SK-N-SH treated with all-trans-retinoic acid at 6 μM for 48 hours (cell line): ENCODE data around the gene LRRC8E.

Source experiments
- ATAC-seq: fragments of 200-7000 bp; cut with Tn5 transposase; 3 replicates; pipeline ENCODE4 v1.9.1; 2020; ENCODE audit warnings: mild to moderate bottlenecking, moderate library complexity
- ARNTL ChIP-seq: fragments of 450-650 bp; formaldehyde crosslinking; IDR thresholded peaks from 2 replicates; pipeline ENCODE4 v1.5.0; 2020; ENCODE audit warnings: low read depth, mild to moderate bottlenecking, moderate library complexity, borderline replicate concordance
- BACH2 ChIP-seq: fragments of 250-450 bp; sonication (Bioruptor Pico); IDR thresholded peaks from 2 replicates; pipeline ENCODE4 v1.9.0; 2021; ENCODE audit warnings: mild to moderate bottlenecking, borderline replicate concordance
- CSDC2 ChIP-seq: fragments of 250-450 bp; sonication (Bioruptor Pico); IDR thresholded peaks from 2 replicates; pipeline ENCODE4 v1.5.0; 2020; ENCODE audit warnings: mild to moderate bottlenecking, moderate library complexity
- GLIS3 ChIP-seq: fragments of 250-450 bp; sonication (Bioruptor Pico); IDR thresholded peaks from 2 replicates; pipeline ENCODE4 v1.5.0; 2020; ENCODE audit warnings: mild to moderate bottlenecking, moderate library complexity
- ISL1 ChIP-seq: fragments of 250-450 bp; sonication (Bioruptor Pico); IDR thresholded peaks from 2 replicates; pipeline ENCODE4 v2.1.2; 2022; ENCODE audit warnings: mild to moderate bottlenecking, moderate library complexity
- OSR1 ChIP-seq: fragments of 250-450 bp; sonication (Bioruptor Pico); IDR thresholded peaks from 2 replicates; pipeline ENCODE4 v1.8.0; 2022; ENCODE audit warnings: moderate library complexity, mild to moderate bottlenecking, inconsistent platforms
- PPARA ChIP-seq: fragments of 250-450 bp; sonication (Bioruptor Pico); IDR thresholded peaks from 2 replicates; pipeline ENCODE4 v1.5.0; 2020; ENCODE audit warnings: mild to moderate bottlenecking, borderline replicate concordance
- RARB ChIP-seq: fragments of 250-450 bp; sonication (Bioruptor Pico); IDR thresholded peaks from 2 replicates; pipeline ENCODE4 v1.8.0; 2021; ENCODE audit warnings: mild to moderate bottlenecking, moderate library complexity
- SNAI2 ChIP-seq: fragments of 250-450 bp; sonication (Bioruptor Pico); IDR thresholded peaks from 2 replicates; pipeline ENCODE4 v1.5.0; 2020; ENCODE audit warnings: mild to moderate bottlenecking, moderate library complexity
- TCF4 ChIP-seq: fragments of 250-450 bp; sonication (Bioruptor Pico); IDR thresholded peaks from 2 replicates; pipeline ENCODE4 v1.8.0; 2021; ENCODE audit warnings: mild to moderate bottlenecking, moderate library complexity, borderline replicate concordance
- TOX ChIP-seq: fragments of 250-450 bp; sonication (Bioruptor Pico); IDR thresholded peaks from 2 replicates; pipeline ENCODE4 v1.8.0; 2021; ENCODE audit warnings: mild to moderate bottlenecking, moderate library complexity, borderline replicate concordance
- ZC3H10 ChIP-seq: fragments of 250-450 bp; sonication (Bioruptor Pico); IDR thresholded peaks from 2 replicates; pipeline ENCODE4 v1.5.1; 2021; ENCODE audit warnings: mild to moderate bottlenecking, moderate library complexity
- ZFP3 ChIP-seq: fragments of 250-450 bp; sonication (Bioruptor Pico); IDR thresholded peaks from 2 replicates; pipeline ENCODE4 v1.5.0; 2020; ENCODE audit warnings: mild to moderate bottlenecking, moderate library complexity
- ZFP30 ChIP-seq: fragments of 450-650 bp; formaldehyde crosslinking; IDR thresholded peaks from 2 replicates; pipeline ENCODE4 v1.5.0; 2022; ENCODE audit warnings: mild to moderate bottlenecking, moderate library complexity
- ZNF565 ChIP-seq: fragments of 450-650 bp; formaldehyde crosslinking; conservative IDR thresholded peaks from 2 replicates; pipeline ENCODE4 v1.5.0; 2020; ENCODE audit warnings: low read depth, mild to moderate bottlenecking, moderate library complexity
- ZNF70 ChIP-seq: fragments of 450-650 bp; formaldehyde crosslinking; IDR thresholded peaks from 2 replicates; pipeline ENCODE4 v1.5.0; 2020; ENCODE audit warnings: mild to moderate bottlenecking, moderate library complexity
- ZNF8 ChIP-seq: fragments of 450-650 bp; formaldehyde crosslinking; IDR thresholded peaks from 2 replicates; pipeline ENCODE4 v1.5.0; 2020; ENCODE audit warnings: mild to moderate bottlenecking, moderate library complexity
- TF ChIP-seq, protein P1 (sequence below): fragments of 250-450 bp; sonication (Bioruptor Pico); IDR thresholded peaks from 2 replicates; pipeline ENCODE4 v1.5.1; 2021; ENCODE audit warnings: mild to moderate bottlenecking, moderate library complexity
- TF ChIP-seq, protein P2 (sequence below): fragments of 250-450 bp; sonication (Bioruptor Pico); IDR thresholded peaks from 2 replicates; pipeline ENCODE4 v1.8.0; 2021; ENCODE audit warnings: low read depth, mild to moderate bottlenecking, moderate library complexity, borderline replicate concordance
- TF ChIP-seq, protein P3 (sequence below): fragments of 250-450 bp; sonication (Bioruptor Pico); IDR thresholded peaks from 2 replicates; pipeline ENCODE4 v1.8.0; 2020; ENCODE audit warnings: mild to moderate bottlenecking, moderate library complexity, borderline replicate concordance
- TF ChIP-seq, protein P4 (sequence below): fragments of 250-450 bp; sonication (Bioruptor Pico); IDR thresholded peaks from 2 replicates; pipeline ENCODE4 v1.5.1; 2020; ENCODE audit warnings: low read depth, mild to moderate bottlenecking, moderate library complexity
- TF ChIP-seq, protein P5 (sequence below): fragments of 250-450 bp; sonication (Bioruptor Pico); IDR thresholded peaks from 2 replicates; pipeline ENCODE4 v1.5.0; 2020; ENCODE audit warnings: mild to moderate bottlenecking, moderate library complexity

The LRRC8E gene

DNA sequence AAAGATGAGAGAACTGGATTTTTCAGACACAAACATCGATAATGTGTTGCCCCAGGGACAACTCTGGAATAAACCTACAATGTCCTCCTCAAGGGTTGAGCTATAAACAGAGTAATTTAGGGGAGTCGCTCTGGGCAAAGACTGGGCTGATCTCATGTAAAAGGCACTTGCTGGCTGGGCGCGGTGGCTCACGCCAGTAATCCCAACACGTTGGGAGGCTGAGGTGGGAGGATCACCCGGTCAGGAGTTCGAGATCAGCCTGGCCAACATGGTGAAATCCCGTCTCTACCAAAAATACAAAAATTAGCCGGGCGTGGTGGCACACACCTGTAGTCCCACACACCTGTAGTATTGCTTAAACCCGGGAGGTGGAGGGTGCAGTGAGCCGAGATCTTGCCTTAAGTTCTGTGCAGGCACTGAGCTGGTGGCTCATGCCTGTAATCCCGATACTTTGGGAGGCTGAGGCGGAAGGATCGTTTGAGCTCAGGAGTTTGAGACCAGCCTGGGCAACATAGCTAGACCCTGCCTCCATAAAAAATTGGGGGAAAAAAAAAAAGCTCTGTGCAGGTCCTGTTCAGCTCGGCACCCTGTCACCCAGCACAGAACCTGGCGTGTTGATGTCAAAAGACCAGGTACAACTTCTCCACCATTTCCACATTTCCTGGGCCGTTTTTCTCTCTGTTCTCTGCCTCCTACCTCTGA is 53.7 kb downstream of the LRRC8E start:
- ATAC-seq = no peak

DNA sequence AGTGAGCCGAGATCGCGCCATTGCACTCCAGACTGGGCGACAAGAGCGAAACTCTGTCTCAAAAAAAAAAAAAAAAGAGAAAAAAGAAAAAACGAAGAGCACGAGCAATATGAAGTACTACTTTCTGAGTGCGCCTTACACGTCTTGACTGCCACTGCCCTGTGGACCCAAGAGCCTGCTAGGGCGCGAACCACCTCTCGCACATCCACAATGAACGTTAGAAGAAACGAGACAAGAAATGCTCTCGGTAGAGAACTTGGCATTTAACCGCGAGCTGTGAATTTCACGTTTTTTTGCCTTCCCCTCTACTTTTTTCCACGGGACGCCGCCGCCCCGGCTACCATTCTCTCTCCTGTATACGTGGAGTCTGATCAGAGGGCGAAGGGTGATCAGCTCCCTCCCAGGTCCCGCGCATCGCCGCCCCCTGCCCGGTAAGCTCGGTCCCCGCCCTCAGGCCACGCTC is 54.7 kb downstream of the LRRC8E start:
- no peak for TF ChIP-seq SNAI2
- TF ChIP-seq ZFP3 = no peak
- TF ChIP-seq PPARA = no peak
- TF ChIP-seq RARB = no peak
- TF ChIP-seq CSDC2 = no peak
- TF ChIP-seq GLIS3 (CRISPR knock-in tag) = no peak

More for the DNA sequence above, 53.7 kb downstream of the LRRC8E start:
- TF ChIP-seq, protein P1, sequence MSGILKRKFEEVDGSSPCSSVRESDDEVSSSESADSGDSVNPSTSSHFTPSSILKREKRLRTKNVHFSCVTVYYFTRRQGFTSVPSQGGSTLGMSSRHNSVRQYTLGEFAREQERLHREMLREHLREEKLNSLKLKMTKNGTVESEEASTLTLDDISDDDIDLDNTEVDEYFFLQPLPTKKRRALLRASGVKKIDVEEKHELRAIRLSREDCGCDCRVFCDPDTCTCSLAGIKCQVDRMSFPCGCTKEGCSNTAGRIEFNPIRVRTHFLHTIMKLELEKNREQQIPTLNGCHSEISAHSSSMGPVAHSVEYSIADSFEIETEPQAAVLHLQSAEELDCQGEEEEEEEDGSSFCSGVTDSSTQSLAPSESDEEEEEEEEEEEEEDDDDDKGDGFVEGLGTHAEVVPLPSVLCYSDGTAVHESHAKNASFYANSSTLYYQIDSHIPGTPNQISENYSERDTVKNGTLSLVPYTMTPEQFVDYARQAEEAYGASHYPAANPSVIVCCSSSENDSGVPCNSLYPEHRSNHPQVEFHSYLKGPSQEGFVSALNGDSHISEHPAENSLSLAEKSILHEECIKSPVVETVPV (CRISPR knock-in tag) = no peak
- TF ChIP-seq ZFP30 (CRISPR knock-in tag) (no peak), GLIS3 (CRISPR knock-in tag) (no peak), ARNTL (no peak), ZFP3 (no peak), ZNF70 (no peak), CSDC2 (no peak), OSR1 (CRISPR knock-in tag) (no peak), ISL1 (CRISPR knock-in tag) (no peak), ZC3H10 (CRISPR knock-in tag) (no peak), SNAI2 (no peak), ZNF8 (CRISPR knock-in tag) (no peak), PPARA (no peak), TOX (CRISPR knock-in tag) (no peak)
- TF ChIP-seq, protein P2, sequence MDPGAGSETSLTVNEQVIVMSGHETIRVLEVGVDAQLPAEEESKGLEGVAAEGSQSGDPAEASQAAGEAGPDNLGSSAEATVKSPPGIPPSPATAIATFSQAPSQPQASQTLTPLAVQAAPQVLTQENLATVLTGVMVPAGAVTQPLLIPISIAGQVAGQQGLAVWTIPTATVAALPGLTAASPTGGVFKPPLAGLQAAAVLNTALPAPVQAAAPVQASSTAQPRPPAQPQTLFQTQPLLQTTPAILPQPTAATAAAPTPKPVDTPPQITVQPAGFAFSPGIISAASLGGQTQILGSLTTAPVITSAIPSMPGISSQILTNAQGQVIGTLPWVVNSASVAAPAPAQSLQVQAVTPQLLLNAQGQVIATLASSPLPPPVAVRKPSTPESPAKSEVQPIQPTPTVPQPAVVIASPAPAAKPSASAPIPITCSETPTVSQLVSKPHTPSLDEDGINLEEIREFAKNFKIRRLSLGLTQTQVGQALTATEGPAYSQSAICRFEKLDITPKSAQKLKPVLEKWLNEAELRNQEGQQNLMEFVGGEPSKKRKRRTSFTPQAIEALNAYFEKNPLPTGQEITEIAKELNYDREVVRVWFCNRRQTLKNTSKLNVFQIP (CRISPR knock-in tag) = no peak
- TF ChIP-seq, protein P3, sequence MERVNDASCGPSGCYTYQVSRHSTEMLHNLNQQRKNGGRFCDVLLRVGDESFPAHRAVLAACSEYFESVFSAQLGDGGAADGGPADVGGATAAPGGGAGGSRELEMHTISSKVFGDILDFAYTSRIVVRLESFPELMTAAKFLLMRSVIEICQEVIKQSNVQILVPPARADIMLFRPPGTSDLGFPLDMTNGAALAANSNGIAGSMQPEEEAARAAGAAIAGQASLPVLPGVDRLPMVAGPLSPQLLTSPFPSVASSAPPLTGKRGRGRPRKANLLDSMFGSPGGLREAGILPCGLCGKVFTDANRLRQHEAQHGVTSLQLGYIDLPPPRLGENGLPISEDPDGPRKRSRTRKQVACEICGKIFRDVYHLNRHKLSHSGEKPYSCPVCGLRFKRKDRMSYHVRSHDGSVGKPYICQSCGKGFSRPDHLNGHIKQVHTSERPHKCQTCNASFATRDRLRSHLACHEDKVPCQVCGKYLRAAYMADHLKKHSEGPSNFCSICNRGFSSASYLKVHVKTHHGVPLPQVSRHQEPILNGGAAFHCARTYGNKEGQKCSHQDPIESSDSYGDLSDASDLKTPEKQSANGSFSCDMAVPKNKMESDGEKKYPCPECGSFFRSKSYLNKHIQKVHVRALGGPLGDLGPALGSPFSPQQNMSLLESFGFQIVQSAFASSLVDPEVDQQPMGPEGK = no peak
- TF ChIP-seq, protein P4, sequence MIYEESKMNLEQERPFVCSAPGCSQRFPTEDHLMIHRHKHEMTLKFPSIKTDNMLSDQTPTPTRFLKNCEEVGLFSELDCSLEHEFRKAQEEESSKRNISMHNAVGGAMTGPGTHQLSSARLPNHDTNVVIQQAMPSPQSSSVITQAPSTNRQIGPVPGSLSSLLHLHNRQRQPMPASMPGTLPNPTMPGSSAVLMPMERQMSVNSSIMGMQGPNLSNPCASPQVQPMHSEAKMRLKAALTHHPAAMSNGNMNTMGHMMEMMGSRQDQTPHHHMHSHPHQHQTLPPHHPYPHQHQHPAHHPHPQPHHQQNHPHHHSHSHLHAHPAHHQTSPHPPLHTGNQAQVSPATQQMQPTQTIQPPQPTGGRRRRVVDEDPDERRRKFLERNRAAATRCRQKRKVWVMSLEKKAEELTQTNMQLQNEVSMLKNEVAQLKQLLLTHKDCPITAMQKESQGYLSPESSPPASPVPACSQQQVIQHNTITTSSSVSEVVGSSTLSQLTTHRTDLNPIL = no peak
- TF ChIP-seq, all 23 proteins: peak for 0

DNA sequence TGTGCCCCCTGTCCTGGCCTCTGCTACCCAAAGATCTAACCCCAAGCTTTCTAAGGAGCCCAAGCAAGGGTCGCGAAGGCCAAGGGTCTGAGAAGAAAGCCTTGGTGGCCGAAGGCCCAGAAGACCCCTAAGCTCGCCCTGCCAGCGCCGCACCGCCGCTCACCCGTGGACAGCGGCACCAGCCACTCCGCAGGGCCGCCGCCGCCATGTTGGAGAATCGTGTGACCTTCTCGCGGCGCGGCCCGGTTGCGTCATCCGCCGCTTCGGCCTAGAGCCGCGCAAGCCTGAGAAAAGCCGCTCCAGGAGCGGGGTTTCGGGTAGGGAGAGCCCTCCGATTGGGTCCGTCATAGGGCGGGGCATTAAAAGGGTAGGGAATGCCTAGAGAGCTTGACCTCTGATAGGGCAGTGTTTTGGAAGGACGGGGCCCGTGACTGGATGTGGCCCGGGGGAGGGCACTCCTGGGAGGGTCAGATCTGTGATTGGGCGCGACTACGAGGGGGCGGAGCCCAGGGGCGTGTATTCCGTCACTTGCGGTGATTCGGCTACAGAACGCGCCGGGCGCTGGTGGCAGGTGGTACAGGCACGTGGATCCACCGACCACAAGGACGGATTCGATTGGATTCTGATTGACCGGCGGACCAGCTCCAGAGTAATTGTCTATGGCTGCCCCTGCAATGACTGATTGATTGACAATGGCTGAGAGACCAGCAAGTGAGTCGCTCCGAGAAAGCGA is 55.3 kb downstream of the LRRC8E start, which contains the start of gene TIMM44:
TSS of gene TIMM44 (minus strand) at position 223 of the 733 bp plus-strand sequence. CDS start at position 208, 15 bp downstream.
- TF ChIP-seq ZC3H10 (CRISPR knock-in tag) (no peak), ARNTL (no peak), BACH2 (CRISPR knock-in tag) (no peak), TCF4 (CRISPR knock-in tag) (no peak), ZFP30 (CRISPR knock-in tag) (no peak), PPARA (no peak), ZNF565 (CRISPR knock-in tag) (no peak), RARB (no peak), SNAI2 (no peak), ISL1 (CRISPR knock-in tag) (no peak), CSDC2 (no peak)
- TF ChIP-seq, protein P4 = no peak
- TF ChIP-seq, protein P5, sequence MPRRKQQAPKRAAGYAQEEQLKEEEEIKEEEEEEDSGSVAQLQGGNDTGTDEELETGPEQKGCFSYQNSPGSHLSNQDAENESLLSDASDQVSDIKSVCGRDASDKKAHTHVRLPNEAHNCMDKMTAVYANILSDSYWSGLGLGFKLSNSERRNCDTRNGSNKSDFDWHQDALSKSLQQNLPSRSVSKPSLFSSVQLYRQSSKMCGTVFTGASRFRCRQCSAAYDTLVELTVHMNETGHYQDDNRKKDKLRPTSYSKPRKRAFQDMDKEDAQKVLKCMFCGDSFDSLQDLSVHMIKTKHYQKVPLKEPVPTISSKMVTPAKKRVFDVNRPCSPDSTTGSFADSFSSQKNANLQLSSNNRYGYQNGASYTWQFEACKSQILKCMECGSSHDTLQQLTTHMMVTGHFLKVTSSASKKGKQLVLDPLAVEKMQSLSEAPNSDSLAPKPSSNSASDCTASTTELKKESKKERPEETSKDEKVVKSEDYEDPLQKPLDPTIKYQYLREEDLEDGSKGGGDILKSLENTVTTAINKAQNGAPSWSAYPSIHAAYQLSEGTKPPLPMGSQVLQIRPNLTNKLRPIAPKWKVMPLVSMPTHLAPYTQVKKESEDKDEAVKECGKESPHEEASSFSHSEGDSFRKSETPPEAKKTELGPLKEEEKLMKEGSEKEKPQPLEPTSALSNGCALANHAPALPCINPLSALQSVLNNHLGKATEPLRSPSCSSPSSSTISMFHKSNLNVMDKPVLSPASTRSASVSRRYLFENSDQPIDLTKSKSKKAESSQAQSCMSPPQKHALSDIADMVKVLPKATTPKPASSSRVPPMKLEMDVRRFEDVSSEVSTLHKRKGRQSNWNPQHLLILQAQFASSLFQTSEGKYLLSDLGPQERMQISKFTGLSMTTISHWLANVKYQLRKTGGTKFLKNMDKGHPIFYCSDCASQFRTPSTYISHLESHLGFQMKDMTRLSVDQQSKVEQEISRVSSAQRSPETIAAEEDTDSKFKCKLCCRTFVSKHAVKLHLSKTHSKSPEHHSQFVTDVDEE (CRISPR knock-in tag) = no peak
- peak; percentile 99 for ATAC-seq

More for the DNA sequence above, 54.7 kb downstream of the LRRC8E start:
- ATAC-seq = no peak; the same call in 2 of the 3 replicates
